GM21528 (cell line): ENCODE results near the gene ME3.

Source experiments
- ATAC-seq: cut with Tn5 transposase; IDR thresholded peaks from one replicate; pipeline ENCODE4 v1.9.1; 2021; ENCODE audit warnings: mild to moderate bottlenecking, moderate library complexity; ENCODE audit not compliant: unreplicated experiment, low FRiP score

Gene ME3

GRCh38 chr11:86693518-86693917 is 21.1 kb upstream of the ME3 start:
- no peak for ATAC-seq

GRCh38 chr11:86692746-86693145 is 20.3 kb upstream of the ME3 start:
- no peak for ATAC-seq

GRCh38 chr11:86692317-86692716 is 19.9 kb upstream of the ME3 start:
- no peak for ATAC-seq

- ATAC-seq = no peak
Measured at GRCh38 chr11:86688398-86689179, 16.2 kb upstream of the ME3 start.

- no peak for ATAC-seq
Measured at GRCh38 chr11:86687185-86687778, 14.9 kb upstream of the ME3 start.

GRCh38 chr11:86686531-86686930 is 14.1 kb upstream of the ME3 start:
- no peak for ATAC-seq

- ATAC-seq = no peak
Measured at GRCh38 chr11:86681483-86681756, 9.0 kb upstream of the ME3 start.

- no peak for ATAC-seq
Measured at GRCh38 chr11:86680716-86681482, 8.5 kb upstream of the ME3 start.

GRCh38 chr11:86678823-86679222 is 6.4 kb upstream of the ME3 start:
- ATAC-seq = no peak

- no peak for ATAC-seq
Measured at GRCh38 chr11:86678296-86678695, 5.9 kb upstream of the ME3 start.

GRCh38 chr11:86676533-86677154 is 4.2 kb upstream of the ME3 start:
- no peak for ATAC-seq

GRCh38 chr11:86676010-86676409 is 3.6 kb upstream of the ME3 start:
- ATAC-seq = no peak

- ATAC-seq = no peak
Measured at GRCh38 chr11:86675017-86675416, 2.6 kb upstream of the ME3 start.

- no peak for ATAC-seq
Measured at GRCh38 chr11:86673872-86674750, 1.7 kb upstream of the ME3 start.

GRCh38 chr11:86673055-86673843 is 833 bp upstream of the ME3 start:
- no peak for ATAC-seq

- no peak for ATAC-seq
Measured at GRCh38 chr11:86671531-86672006, 847 bp downstream of the ME3 start.

GRCh38 chr11:86670911-86671310 is 1.5 kb downstream of the ME3 start:
- ATAC-seq = no peak

GRCh38 chr11:86670181-86670580 is 2.2 kb downstream of the ME3 start:
- no peak for ATAC-seq

- no peak for ATAC-seq
Measured at GRCh38 chr11:86669424-86669823, 3.0 kb downstream of the ME3 start.
